ENCODE results near the gene MEST. TPM values are rescaled to one million over a fixed set of nuclear protein-coding genes. Genes with fewer than 3 reads are reported as not detected.

The MEST gene
- total and polyA plus RNA-seq, 3 experiments from 2014 or later: 1.8 to 4.3 (median 2.7) TPM

GRCh38 chr7:130486114-130486953 lies 5.6 kb upstream of the MEST start:
- Mint-ChIP-seq H3K36me3 (no peaks in the 10 kb centered on the region), H3K9me3 (no peaks in the 10 kb centered on the region), H3K4me1 (peaks cover 22 to 29% (median 22%) of the 10 kb centered on the region in 3 donors), H3K27ac (peak overlapping the region in 1 of 8 donors; percentile 79), H3K27me3 (peaks cover 42 to 79% of the 10 kb centered on the region in 2 donors), H3K4me3 (peak overlapping the region; percentile 82 to 92 (median 90))
- Histone ChIP-seq H3K27me3 (ENCODE audit: insufficient read depth, low read length, poor library complexity, severe bottlenecking) (no peaks in the 10 kb centered on the region), H3K4me3 (ENCODE audit: low read length) (peak overlapping the region; percentile 79), H3K9me3 (ENCODE audit: low read length) (no peaks in the 10 kb centered on the region), H3K27ac (ENCODE audit: low read depth, low read length) (no peak overlapping the region), H3K4me1 (ENCODE audit: insufficient read depth, low read length) (no peaks in the 10 kb centered on the region), H3K36me3 (ENCODE audit: insufficient read depth, low read length) (no peaks in the 10 kb centered on the region)
- ChIA-PET CTCF (interaction anchor here (1.0 to 1.4 kb wide), 2 partner anchors 9 to 272 kb away, joined by 4 read pairs; no protein-coding TSS in a partner anchor), POLR2A (no interaction called here)
- DNase-seq: peak; percentile 18 to 70 (median 45)

GRCh38 chr7:130486954-130487436 lies 4.9 kb upstream of the MEST start:
- peak overlapping the region in 2 of 8 donors; percentile 36 to 79 for H3K27ac Mint-ChIP-seq
- no peaks in the 10 kb centered on the region for H3K36me3 Mint-ChIP-seq
- H3K9me3 Mint-ChIP-seq: no peaks in the 10 kb centered on the region
- H3K27ac ChIP-seq (ENCODE audit: low read depth, low read length): no peak overlapping the region
- no peaks in the 10 kb centered on the region for H3K4me1 ChIP-seq (ENCODE audit: insufficient read depth, low read length)
- H3K36me3 ChIP-seq (ENCODE audit: insufficient read depth, low read length): no peaks in the 10 kb centered on the region
- CTCF ChIA-PET: interaction anchor here (0.9 to 1.4 kb wide), 3 partner anchors 10 to 272 kb away, joined by 3 to 4 read pairs (median 4); no protein-coding TSS in a partner anchor
- H3K4me1 Mint-ChIP-seq: peaks cover 22 to 34% (median 22%) of the 10 kb centered on the region in 3 donors
- H3K4me3 ChIP-seq (ENCODE audit: low read length): peak overlapping the region; percentile 79
- H3K27me3 ChIP-seq (ENCODE audit: insufficient read depth, low read length, poor library complexity, severe bottlenecking): no peaks in the 10 kb centered on the region
- no peak for DNase-seq
- H3K9me3 ChIP-seq (ENCODE audit: low read length): no peaks in the 10 kb centered on the region
- peaks cover 41 to 77% of the 10 kb centered on the region in 2 donors for H3K27me3 Mint-ChIP-seq
- H3K4me3 Mint-ChIP-seq: peak overlapping the region; percentile 82 to 92 (median 90)
- POLR2A ChIA-PET: no interaction called here

- CTCF ChIA-PET: no interaction called here
- H3K36me3 ChIP-seq (ENCODE audit: insufficient read depth, low read length): no peaks in the 10 kb centered on the region
- DNase-seq: no peak
- no peak overlapping the region for H3K27ac Mint-ChIP-seq
- H3K9me3 Mint-ChIP-seq: peaks cover 0 to 2% (median 0%) of the 10 kb centered on the region in 5 donors
- peak overlapping the region in 2 of 7 donors; percentile 2 to 27 for H3K4me3 Mint-ChIP-seq
- no peaks in the 10 kb centered on the region for H3K36me3 Mint-ChIP-seq
- peaks cover 3% of the 10 kb centered on the region for H3K4me1 ChIP-seq (ENCODE audit: insufficient read depth, low read length)
- POLR2A ChIA-PET: no interaction called here
- H3K4me3 ChIP-seq (ENCODE audit: low read length): no peak overlapping the region
- H3K9me3 ChIP-seq (ENCODE audit: low read length): peaks cover 4% of the 10 kb centered on the region
- peaks cover 11% of the 10 kb centered on the region for H3K27me3 ChIP-seq (ENCODE audit: insufficient read depth, low read length, poor library complexity, severe bottlenecking)
- no peak overlapping the region for H3K27ac ChIP-seq (ENCODE audit: low read depth, low read length)
- H3K4me1 Mint-ChIP-seq: peaks cover 27 to 45% (median 32%) of the 10 kb centered on the region in 3 donors
- peaks cover 42 to 73% of the 10 kb centered on the region in 2 donors for H3K27me3 Mint-ChIP-seq
These were observed 3.3 kb upstream of the MEST start for GRCh38 chr7:130488392-130489139.

- H3K4me1 ChIP-seq (ENCODE audit: insufficient read depth, low read length): peaks cover 3% of the 10 kb centered on the region
- H3K27me3 Mint-ChIP-seq: peaks cover 39 to 73% of the 10 kb centered on the region in 2 donors
- H3K36me3 Mint-ChIP-seq: no peaks in the 10 kb centered on the region
- no peaks in the 10 kb centered on the region for H3K36me3 ChIP-seq (ENCODE audit: insufficient read depth, low read length)
- ChIA-PET CTCF (no interaction called here), POLR2A (no interaction called here)
- H3K4me1 Mint-ChIP-seq: peaks cover 27 to 45% (median 32%) of the 10 kb centered on the region in 3 donors
- no peak overlapping the region for H3K27ac Mint-ChIP-seq
- peak overlapping the region in 2 of 7 donors; percentile 2 to 27 for H3K4me3 Mint-ChIP-seq
- H3K27ac ChIP-seq (ENCODE audit: low read depth, low read length): no peak overlapping the region
- H3K4me3 ChIP-seq (ENCODE audit: low read length): no peak overlapping the region
- no peak for DNase-seq
- peaks cover 4% of the 10 kb centered on the region for H3K9me3 ChIP-seq (ENCODE audit: low read length)
- H3K9me3 Mint-ChIP-seq: peaks cover 0 to 2% (median 0%) of the 10 kb centered on the region in 5 donors
- H3K27me3 ChIP-seq (ENCODE audit: insufficient read depth, low read length, poor library complexity, severe bottlenecking): peaks cover 11% of the 10 kb centered on the region
These were observed 2.5 kb upstream of the MEST start for GRCh38 chr7:130489140-130489983.

- CTCF ChIA-PET: no interaction called here
- Mint-ChIP-seq H3K4me3 (no peak overlapping the region), H3K27ac (no peak overlapping the region), H3K27me3 (peaks cover 34 to 68% of the 10 kb centered on the region in 2 donors), H3K36me3 (no peaks in the 10 kb centered on the region), H3K4me1 (peaks cover 24 to 40% (median 29%) of the 10 kb centered on the region in 3 donors), H3K9me3 (peaks cover 0 to 2% (median 0%) of the 10 kb centered on the region in 5 donors)
- H3K36me3 ChIP-seq (ENCODE audit: insufficient read depth, low read length): no peaks in the 10 kb centered on the region
- DNase-seq: no peak
- POLR2A ChIA-PET: no interaction called here
- no peak overlapping the region for H3K27ac ChIP-seq (ENCODE audit: low read depth, low read length)
- peaks cover 3% of the 10 kb centered on the region for H3K4me1 ChIP-seq (ENCODE audit: insufficient read depth, low read length)
- peaks cover 11% of the 10 kb centered on the region for H3K27me3 ChIP-seq (ENCODE audit: insufficient read depth, low read length, poor library complexity, severe bottlenecking)
- H3K9me3 ChIP-seq (ENCODE audit: low read length): peaks cover 4% of the 10 kb centered on the region
- H3K4me3 ChIP-seq (ENCODE audit: low read length): no peak overlapping the region
These were observed 1.5 kb upstream of the MEST start for GRCh38 chr7:130490311-130490791.

GRCh38 chr7:130490888-130491804 lies 739 bp upstream of the MEST start:
- Histone ChIP-seq H3K4me3 (ENCODE audit: low read length) (no peak overlapping the region), H3K4me1 (ENCODE audit: insufficient read depth, low read length) (peaks cover 3% of the 10 kb centered on the region), H3K9me3 (ENCODE audit: low read length) (peaks cover 4% of the 10 kb centered on the region), H3K36me3 (ENCODE audit: insufficient read depth, low read length) (no peaks in the 10 kb centered on the region), H3K27me3 (ENCODE audit: insufficient read depth, low read length, poor library complexity, severe bottlenecking) (peaks cover 11% of the 10 kb centered on the region), H3K27ac (ENCODE audit: low read depth, low read length) (no peak overlapping the region)
- Mint-ChIP-seq H3K27ac (no peak overlapping the region), H3K4me3 (peak overlapping the region; percentile 10 to 80 (median 55)), H3K9me3 (peaks cover 0 to 2% (median 0%) of the 10 kb centered on the region in 5 donors), H3K27me3 (peaks cover 30 to 62% of the 10 kb centered on the region in 2 donors), H3K4me1 (peaks cover 16 to 32% (median 21%) of the 10 kb centered on the region in 3 donors), H3K36me3 (no peaks in the 10 kb centered on the region)
- CTCF ChIA-PET: no interaction called here
- POLR2A ChIA-PET: no interaction called here
- DNase-seq: peak in 1 of 5 donors; percentile 64

Measured in CD8-positive, alpha-beta memory T cell (primary cell).